ENCODE results near the gene THEMIS. TPM values are rescaled to one million over a fixed set of nuclear protein-coding genes. Genes with fewer than 3 reads are reported as not detected.

THEMIS gene
- total and polyA plus RNA-seq, 2 experiments from 2014 or later, result not detected

DNA sequence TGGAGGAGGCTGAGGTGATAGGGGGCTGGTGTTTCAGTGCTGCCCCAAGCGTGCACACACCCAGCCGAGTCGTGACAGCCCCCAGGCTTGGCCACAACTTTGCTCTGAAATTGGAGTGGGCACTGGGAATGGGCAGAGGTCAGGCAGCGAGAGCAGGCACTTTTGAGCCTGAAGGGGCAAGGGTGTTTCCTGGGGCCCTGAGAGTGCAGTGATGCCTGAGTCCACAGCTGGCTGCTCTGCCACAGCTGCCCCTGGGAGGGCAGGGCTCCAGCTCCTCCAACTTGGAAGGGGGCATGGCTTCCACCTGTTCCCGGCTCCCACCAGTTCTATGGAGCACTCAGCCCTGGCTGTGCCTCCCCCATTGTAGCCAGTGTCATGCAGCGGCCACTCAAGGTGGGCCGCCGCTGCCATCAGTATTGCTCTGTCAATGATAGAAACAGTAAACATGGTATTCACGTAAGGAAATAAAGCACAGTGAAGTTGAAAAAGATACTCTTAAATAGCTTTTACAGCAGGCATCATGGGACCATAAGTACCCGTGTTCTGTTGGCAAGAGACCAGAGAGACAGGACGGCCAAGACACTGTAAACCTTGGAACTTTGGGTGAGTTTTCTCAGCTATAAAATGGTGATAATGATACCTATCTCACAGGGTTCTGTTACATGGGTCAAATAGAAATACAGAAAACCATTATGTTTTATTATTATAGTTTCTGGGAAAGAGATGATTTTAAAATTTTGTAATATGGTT lies 108.9 kb downstream of the THEMIS start:
- ATAC-seq (no peak), DNase-seq (ENCODE audit: low spot score) (no peak)
- H3K4me3 ChIP-seq, result no peak overlapping the region
- H3K27me3 Mint-ChIP-seq (ENCODE audit: insufficient read depth, low read depth, poor library complexity), result no peaks in the 10 kb centered on the region
- H3K4me1 ChIP-seq (ENCODE audit: insufficient read depth), result no peaks in the 10 kb centered on the region
- no peaks in the 10 kb centered on the region for H3K9me3 Mint-ChIP-seq
- no peak for TF ChIP-seq EZH2 (IDR thresholded peaks at IDR 0.05; ENCODE audit: low read depth, unreplicated experiment)
- no peak for TF ChIP-seq JUNB (IDR thresholded peaks at IDR 0.05; ENCODE audit: unreplicated experiment)
- TF ChIP-seq, protein P1, sequence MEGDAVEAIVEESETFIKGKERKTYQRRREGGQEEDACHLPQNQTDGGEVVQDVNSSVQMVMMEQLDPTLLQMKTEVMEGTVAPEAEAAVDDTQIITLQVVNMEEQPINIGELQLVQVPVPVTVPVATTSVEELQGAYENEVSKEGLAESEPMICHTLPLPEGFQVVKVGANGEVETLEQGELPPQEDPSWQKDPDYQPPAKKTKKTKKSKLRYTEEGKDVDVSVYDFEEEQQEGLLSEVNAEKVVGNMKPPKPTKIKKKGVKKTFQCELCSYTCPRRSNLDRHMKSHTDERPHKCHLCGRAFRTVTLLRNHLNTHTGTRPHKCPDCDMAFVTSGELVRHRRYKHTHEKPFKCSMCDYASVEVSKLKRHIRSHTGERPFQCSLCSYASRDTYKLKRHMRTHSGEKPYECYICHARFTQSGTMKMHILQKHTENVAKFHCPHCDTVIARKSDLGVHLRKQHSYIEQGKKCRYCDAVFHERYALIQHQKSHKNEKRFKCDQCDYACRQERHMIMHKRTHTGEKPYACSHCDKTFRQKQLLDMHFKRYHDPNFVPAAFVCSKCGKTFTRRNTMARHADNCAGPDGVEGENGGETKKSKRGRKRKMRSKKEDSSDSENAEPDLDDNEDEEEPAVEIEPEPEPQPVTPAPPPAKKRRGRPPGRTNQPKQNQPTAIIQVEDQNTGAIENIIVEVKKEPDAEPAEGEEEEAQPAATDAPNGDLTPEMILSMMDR (conservative IDR thresholded peaks at IDR 0.05; ENCODE audit: low read depth in 2 of 2), result no peak
- no peak for TF ChIP-seq NANOG (IDR thresholded peaks at IDR 0.05; ENCODE audit: borderline replicate concordance)
- no peak for TF ChIP-seq STAT1 (IDR thresholded peaks at IDR 0.05; ENCODE audit: unreplicated experiment)
- no peak for TF ChIP-seq ZNF114 (CRISPR knock-in tag; IDR thresholded peaks at IDR 0.05)
- no peak for TF ChIP-seq POLR2AphosphoS5 (IDR thresholded peaks at IDR 0.05; ENCODE audit: low read depth)
- TF ChIP-seq, protein P2, sequence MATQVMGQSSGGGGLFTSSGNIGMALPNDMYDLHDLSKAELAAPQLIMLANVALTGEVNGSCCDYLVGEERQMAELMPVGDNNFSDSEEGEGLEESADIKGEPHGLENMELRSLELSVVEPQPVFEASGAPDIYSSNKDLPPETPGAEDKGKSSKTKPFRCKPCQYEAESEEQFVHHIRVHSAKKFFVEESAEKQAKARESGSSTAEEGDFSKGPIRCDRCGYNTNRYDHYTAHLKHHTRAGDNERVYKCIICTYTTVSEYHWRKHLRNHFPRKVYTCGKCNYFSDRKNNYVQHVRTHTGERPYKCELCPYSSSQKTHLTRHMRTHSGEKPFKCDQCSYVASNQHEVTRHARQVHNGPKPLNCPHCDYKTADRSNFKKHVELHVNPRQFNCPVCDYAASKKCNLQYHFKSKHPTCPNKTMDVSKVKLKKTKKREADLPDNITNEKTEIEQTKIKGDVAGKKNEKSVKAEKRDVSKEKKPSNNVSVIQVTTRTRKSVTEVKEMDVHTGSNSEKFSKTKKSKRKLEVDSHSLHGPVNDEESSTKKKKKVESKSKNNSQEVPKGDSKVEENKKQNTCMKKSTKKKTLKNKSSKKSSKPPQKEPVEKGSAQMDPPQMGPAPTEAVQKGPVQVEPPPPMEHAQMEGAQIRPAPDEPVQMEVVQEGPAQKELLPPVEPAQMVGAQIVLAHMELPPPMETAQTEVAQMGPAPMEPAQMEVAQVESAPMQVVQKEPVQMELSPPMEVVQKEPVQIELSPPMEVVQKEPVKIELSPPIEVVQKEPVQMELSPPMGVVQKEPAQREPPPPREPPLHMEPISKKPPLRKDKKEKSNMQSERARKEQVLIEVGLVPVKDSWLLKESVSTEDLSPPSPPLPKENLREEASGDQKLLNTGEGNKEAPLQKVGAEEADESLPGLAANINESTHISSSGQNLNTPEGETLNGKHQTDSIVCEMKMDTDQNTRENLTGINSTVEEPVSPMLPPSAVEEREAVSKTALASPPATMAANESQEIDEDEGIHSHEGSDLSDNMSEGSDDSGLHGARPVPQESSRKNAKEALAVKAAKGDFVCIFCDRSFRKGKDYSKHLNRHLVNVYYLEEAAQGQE (IDR thresholded peaks at IDR 0.05; ENCODE audit: unreplicated experiment), result no peak
- TF ChIP-seq, protein P3, sequence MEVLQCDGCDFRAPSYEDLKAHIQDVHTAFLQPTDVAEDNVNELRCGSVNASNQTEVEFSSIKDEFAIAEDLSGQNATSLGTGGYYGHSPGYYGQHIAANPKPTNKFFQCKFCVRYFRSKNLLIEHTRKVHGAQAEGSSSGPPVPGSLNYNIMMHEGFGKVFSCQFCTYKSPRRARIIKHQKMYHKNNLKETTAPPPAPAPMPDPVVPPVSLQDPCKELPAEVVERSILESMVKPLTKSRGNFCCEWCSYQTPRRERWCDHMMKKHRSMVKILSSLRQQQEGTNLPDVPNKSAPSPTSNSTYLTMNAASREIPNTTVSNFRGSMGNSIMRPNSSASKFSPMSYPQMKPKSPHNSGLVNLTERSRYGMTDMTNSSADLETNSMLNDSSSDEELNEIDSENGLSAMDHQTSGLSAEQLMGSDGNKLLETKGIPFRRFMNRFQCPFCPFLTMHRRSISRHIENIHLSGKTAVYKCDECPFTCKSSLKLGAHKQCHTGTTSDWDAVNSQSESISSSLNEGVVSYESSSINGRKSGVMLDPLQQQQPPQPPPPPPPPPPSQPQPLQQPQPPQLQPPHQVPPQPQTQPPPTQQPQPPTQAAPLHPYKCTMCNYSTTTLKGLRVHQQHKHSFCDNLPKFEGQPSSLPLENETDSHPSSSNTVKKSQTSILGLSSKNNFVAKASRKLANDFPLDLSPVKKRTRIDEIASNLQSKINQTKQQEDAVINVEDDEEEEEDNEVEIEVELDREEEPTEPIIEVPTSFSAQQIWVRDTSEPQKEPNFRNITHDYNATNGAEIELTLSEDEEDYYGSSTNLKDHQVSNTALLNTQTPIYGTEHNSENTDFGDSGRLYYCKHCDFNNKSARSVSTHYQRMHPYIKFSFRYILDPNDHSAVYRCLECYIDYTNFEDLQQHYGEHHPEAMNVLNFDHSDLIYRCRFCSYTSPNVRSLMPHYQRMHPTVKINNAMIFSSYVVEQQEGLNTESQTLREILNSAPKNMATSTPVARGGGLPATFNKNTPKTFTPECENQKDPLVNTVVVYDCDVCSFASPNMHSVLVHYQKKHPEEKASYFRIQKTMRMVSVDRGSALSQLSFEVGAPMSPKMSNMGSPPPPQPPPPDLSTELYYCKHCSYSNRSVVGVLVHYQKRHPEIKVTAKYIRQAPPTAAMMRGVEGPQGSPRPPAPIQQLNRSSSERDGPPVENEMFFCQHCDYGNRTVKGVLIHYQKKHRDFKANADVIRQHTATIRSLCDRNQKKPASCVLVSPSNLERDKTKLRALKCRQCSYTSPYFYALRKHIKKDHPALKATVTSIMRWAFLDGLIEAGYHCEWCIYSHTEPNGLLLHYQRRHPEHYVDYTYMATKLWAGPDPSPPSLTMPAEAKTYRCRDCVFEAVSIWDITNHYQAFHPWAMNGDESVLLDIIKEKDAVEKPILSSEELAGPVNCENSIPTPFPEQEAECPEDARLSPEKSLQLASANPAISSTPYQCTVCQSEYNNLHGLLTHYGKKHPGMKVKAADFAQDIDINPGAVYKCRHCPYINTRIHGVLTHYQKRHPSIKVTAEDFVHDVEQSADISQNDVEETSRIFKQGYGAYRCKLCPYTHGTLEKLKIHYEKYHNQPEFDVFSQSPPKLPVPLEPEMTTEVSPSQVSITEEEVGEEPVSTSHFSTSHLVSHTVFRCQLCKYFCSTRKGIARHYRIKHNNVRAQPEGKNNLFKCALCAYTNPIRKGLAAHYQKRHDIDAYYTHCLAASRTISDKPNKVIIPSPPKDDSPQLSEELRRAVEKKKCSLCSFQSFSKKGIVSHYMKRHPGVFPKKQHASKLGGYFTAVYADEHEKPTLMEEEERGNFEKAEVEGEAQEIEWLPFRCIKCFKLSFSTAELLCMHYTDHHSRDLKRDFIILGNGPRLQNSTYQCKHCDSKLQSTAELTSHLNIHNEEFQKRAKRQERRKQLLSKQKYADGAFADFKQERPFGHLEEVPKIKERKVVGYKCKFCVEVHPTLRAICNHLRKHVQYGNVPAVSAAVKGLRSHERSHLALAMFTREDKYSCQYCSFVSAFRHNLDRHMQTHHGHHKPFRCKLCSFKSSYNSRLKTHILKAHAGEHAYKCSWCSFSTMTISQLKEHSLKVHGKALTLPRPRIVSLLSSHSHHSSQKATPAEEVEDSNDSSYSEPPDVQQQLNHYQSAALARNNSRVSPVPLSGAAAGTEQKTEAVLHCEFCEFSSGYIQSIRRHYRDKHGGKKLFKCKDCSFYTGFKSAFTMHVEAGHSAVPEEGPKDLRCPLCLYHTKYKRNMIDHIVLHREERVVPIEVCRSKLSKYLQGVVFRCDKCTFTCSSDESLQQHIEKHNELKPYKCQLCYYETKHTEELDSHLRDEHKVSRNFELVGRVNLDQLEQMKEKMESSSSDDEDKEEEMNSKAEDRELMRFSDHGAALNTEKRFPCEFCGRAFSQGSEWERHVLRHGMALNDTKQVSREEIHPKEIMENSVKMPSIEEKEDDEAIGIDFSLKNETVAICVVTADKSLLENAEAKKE (CRISPR knock-in tag; IDR thresholded peaks at IDR 0.05), result no peak
- no peak for TF ChIP-seq CREB1 (CRISPR knock-in tag; IDR thresholded peaks at IDR 0.05; ENCODE audit: low read depth)
- TF ChIP-seq ZNF331 (CRISPR knock-in tag; IDR thresholded peaks at IDR 0.05; ENCODE audit: low read depth), result no peak
- no peak for TF ChIP-seq EZH2phosphoT487 (IDR thresholded peaks at IDR 0.05; ENCODE audit: unreplicated experiment)
- TF ChIP-seq, protein P4, sequence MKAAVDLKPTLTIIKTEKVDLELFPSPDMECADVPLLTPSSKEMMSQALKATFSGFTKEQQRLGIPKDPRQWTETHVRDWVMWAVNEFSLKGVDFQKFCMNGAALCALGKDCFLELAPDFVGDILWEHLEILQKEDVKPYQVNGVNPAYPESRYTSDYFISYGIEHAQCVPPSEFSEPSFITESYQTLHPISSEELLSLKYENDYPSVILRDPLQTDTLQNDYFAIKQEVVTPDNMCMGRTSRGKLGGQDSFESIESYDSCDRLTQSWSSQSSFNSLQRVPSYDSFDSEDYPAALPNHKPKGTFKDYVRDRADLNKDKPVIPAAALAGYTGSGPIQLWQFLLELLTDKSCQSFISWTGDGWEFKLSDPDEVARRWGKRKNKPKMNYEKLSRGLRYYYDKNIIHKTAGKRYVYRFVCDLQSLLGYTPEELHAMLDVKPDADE (IDR thresholded peaks at IDR 0.05), result no peak
- no peak overlapping the region for H3K27ac Mint-ChIP-seq
- H3K36me3 ChIP-seq (ENCODE audit: insufficient read depth), result no peaks in the 10 kb centered on the region
- no peaks in the 10 kb centered on the region for H3K4me1 Mint-ChIP-seq
- no peak overlapping the region for H3K4me2 ChIP-seq
- no peak overlapping the region for H3K4me3 Mint-ChIP-seq
- no peaks in the 10 kb centered on the region for H4K20me1 ChIP-seq (replicated peaks; ENCODE audit: insufficient read depth)
- H2AFZ ChIP-seq, result no peak overlapping the region
- H3K79me2 ChIP-seq (replicated peaks; ENCODE audit: insufficient read depth), result no peaks in the 10 kb centered on the region
- H3K36me3 Mint-ChIP-seq (ENCODE audit: low read depth), result no peaks in the 10 kb centered on the region
- no peaks in the 10 kb centered on the region for H3F3A ChIP-seq (replicated peaks; ENCODE audit: low read depth)
- no peaks in the 10 kb centered on the region for H3K9me2 ChIP-seq (ENCODE audit: insufficient read depth)
- no peak overlapping the region for H3K27ac ChIP-seq (ENCODE audit: low read depth)
- H3K27me3 ChIP-seq (ENCODE audit: insufficient read depth), result no peaks in the 10 kb centered on the region
